Liver (tissue), 3 donors: ENCODE results near the gene DCHS2.

ENCODE experiments used
- CTCF ChIP-seq: fragments of 150-350 bp; IDR thresholded peaks from 2 replicates; pipeline ENCODE4 v1.5.1; 2017; ENCODE audit warnings: improper control_type of control experiment, low read depth, low read length; ENCODE audit not compliant: missing input control
- FOXA2 ChIP-seq: IDR thresholded peaks from 2 replicates; pipeline ENCODE4 v1.6.1; 2016; ENCODE audit warnings: antibody characterized with exemption
- GABPA ChIP-seq, 2 donors: IDR thresholded peaks in 1 of 2; conservative IDR thresholded peaks in 1 of 2; 2 replicates each; pipeline ENCODE4 v1.6.1; 2016; ENCODE audit warnings: antibody characterized with exemption in 2 of 2, mild to moderate bottlenecking in 1 of 2, moderate library complexity in 1 of 2
- HNF4G ChIP-seq: IDR thresholded peaks from 2 replicates; pipeline ENCODE4 v1.6.1; 2016; ENCODE audit warnings: antibody characterized with exemption
- RAD21 ChIP-seq, 2 donors: IDR thresholded peaks; 2 replicates each; pipeline ENCODE4 v1.6.1; 2016; ENCODE audit warnings: antibody characterized with exemption in 2 of 2, mild to moderate bottlenecking in 2 of 2
- REST ChIP-seq: IDR thresholded peaks from 2 replicates; pipeline ENCODE4 v1.6.1; 2016; ENCODE audit warnings: antibody characterized with exemption, mild to moderate bottlenecking
- RXRA ChIP-seq, 2 donors: IDR thresholded peaks; 2 replicates each; pipeline ENCODE4 v1.6.1; 2017 to 2018; ENCODE audit warnings: antibody characterized with exemption in 2 of 2, mild to moderate bottlenecking in 1 of 2
- SP1 ChIP-seq: IDR thresholded peaks from 2 replicates; pipeline ENCODE4 v1.6.1; 2018; ENCODE audit warnings: antibody characterized with exemption, mild to moderate bottlenecking
- TAF1 ChIP-seq: conservative IDR thresholded peaks from 2 replicates; pipeline ENCODE4 v1.6.1; 2016; ENCODE audit warnings: antibody characterized with exemption, mild to moderate bottlenecking
- YY1 ChIP-seq: IDR thresholded peaks from 2 replicates; pipeline ENCODE4 v1.6.1; 2016; ENCODE audit warnings: antibody characterized with exemption, mild to moderate bottlenecking
- TF ChIP-seq, protein P1 (sequence below): IDR thresholded peaks from 2 replicates; pipeline ENCODE4 v1.6.1; 2016; ENCODE audit warnings: antibody characterized with exemption
- TF ChIP-seq, protein P2 (sequence below): IDR thresholded peaks from 2 replicates; pipeline ENCODE4 v1.6.1; 2016; ENCODE audit warnings: antibody characterized with exemption
- TF ChIP-seq, protein P3 (sequence below): IDR thresholded peaks from 2 replicates; pipeline ENCODE4 v1.6.1; 2016; ENCODE audit warnings: antibody characterized with exemption
- donor health status: healthy.
- donor health status: healthy.

DNA sequence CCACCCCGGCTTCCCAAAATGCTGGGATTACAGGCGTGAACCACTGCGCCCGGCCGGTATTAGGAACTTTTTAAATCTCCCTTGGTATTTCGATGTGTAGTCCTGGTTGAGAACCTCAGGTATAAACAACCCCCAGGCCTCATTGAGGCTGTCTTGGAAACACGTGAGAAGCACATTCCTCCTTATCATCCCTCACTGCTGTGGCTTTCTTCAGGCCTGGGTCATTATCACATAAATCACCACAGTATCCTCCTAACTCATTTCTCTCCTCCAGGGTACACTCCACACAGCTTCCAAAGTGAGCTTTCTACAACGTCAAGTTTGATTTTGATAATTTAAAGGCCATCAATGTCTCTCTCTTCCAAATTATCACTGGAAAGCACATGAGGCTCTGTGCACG is 198.2 kb downstream of the DCHS2 start:
- TF ChIP-seq CTCF (no peak), REST (no peak), RXRA (IDR thresholded peaks at IDR 0.05) (no peak), GABPA (IDR thresholded peaks at IDR 0.05 in 1 of 2, conservative IDR thresholded peaks at IDR 0.05 in 1 of 2) (no peak), SP1 (no peak), YY1 (no peak), FOXA2 (no peak), RAD21 (IDR thresholded peaks at IDR 0.05) (no peak), HNF4G (no peak), TAF1 (no peak)
- TF ChIP-seq, protein P1, sequence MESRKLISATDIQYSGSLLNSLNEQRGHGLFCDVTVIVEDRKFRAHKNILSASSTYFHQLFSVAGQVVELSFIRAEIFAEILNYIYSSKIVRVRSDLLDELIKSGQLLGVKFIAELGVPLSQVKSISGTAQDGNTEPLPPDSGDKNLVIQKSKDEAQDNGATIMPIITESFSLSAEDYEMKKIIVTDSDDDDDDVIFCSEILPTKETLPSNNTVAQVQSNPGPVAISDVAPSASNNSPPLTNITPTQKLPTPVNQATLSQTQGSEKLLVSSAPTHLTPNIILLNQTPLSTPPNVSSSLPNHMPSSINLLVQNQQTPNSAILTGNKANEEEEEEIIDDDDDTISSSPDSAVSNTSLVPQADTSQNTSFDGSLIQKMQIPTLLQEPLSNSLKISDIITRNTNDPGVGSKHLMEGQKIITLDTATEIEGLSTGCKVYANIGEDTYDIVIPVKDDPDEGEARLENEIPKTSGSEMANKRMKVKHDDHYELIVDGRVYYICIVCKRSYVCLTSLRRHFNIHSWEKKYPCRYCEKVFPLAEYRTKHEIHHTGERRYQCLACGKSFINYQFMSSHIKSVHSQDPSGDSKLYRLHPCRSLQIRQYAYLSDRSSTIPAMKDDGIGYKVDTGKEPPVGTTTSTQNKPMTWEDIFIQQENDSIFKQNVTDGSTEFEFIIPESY, result no peak
- TF ChIP-seq, protein P2, sequence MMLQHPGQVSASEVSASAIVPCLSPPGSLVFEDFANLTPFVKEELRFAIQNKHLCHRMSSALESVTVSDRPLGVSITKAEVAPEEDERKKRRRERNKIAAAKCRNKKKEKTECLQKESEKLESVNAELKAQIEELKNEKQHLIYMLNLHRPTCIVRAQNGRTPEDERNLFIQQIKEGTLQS, result no peak
- TF ChIP-seq, protein P3, sequence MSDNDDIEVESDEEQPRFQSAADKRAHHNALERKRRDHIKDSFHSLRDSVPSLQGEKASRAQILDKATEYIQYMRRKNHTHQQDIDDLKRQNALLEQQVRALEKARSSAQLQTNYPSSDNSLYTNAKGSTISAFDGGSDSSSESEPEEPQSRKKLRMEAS, result no peak
